HEK293T (cell line): ENCODE results near the gene PPP1R1A.

Experiments
- ARNT ChIP-seq: fragments of 450-650 bp; IDR thresholded peaks from 2 replicates; pipeline ENCODE4 v1.6.1; 2017; ENCODE audit warnings: mild to moderate bottlenecking
- TARDBP ChIP-seq: fragments of 450-650 bp; IDR thresholded peaks from 2 replicates; pipeline ENCODE4 v1.6.1; 2016

DNA sequence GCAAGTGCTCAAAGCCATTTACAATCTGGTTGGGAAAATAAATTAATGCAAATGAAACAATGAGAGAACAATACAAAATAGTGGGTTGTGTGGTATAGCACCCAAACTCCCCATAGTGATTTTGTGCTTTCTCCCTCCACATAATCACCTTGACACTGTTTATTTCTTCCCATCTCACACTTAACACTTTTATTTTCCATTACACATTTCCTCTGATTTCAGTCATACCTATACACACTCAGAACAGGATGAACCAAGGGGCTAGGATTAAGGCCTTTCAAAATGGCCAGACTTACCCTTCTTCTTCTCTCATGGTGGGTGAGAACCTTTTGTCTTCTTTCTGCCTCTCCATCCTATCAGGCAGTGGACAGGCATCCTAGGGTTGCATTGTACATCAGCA is 53.0 kb downstream of the PPP1R1A start:
- TF ChIP-seq TARDBP (no peak), ARNT (no peak)
